H9 (cell line): Measurements from ENCODE around the gene ABCA7. TPM values are rescaled to one million over a fixed set of nuclear protein-coding genes. Genes with fewer than 3 reads are reported as not detected.

Source experiments
- DNase-seq: peaks from one replicate; pipeline ENCODE4 v3.0.0-alpha.2; 2017
- H2AFZ ChIP-seq: one replicate; pipeline ENCODE4 v1.6.1; 2013; ENCODE audit warnings: mild to moderate bottlenecking, low read length, control low read depth, moderate library complexity
- H2AK5ac ChIP-seq: 2 replicates; pipeline ENCODE4 v1.6.1; 2013; ENCODE audit warnings: low read length, control low read depth, mixed read lengths; ENCODE audit not compliant: insufficient read length
- H2BK120ac ChIP-seq: one replicate; pipeline ENCODE4 v1.6.1; 2013; ENCODE audit warnings: low read depth, mild to moderate bottlenecking, low read length, control low read depth, inconsistent platforms; ENCODE audit not compliant: poor library complexity, severe bottlenecking
- H2BK12ac ChIP-seq: 2 replicates; pipeline ENCODE4 v1.6.1; 2013; ENCODE audit warnings: low read length, control low read depth, mixed read lengths, low read depth; ENCODE audit not compliant: insufficient read length
- H2BK15ac ChIP-seq: 2 replicates; pipeline ENCODE4 v1.6.1; 2013; ENCODE audit warnings: low read depth, low read length, control low read depth
- H2BK20ac ChIP-seq: one replicate; pipeline ENCODE4 v1.6.1; 2013; ENCODE audit warnings: low read depth, mild to moderate bottlenecking, low read length, control low read depth, inconsistent platforms; ENCODE audit not compliant: poor library complexity, severe bottlenecking
- H2BK5ac ChIP-seq: 2 replicates; pipeline ENCODE4 v1.6.1; 2013; ENCODE audit warnings: low read length, control low read depth, mixed read lengths; ENCODE audit not compliant: insufficient read length
- H3K14ac ChIP-seq: 2 replicates; pipeline ENCODE4 v1.6.1; 2013; ENCODE audit warnings: low read length, control low read depth; ENCODE audit not compliant: insufficient read depth
- H3K18ac ChIP-seq: 2 replicates; pipeline ENCODE4 v1.6.1; 2013; ENCODE audit warnings: low read depth, mild to moderate bottlenecking, mixed read lengths, low read length, control low read depth; ENCODE audit not compliant: insufficient read length
- H3K23ac ChIP-seq: 2 replicates; pipeline ENCODE4 v1.6.1; 2013; ENCODE audit warnings: low read length, control low read depth, mixed read lengths, low read depth; ENCODE audit not compliant: insufficient read length
- H3K23me2 ChIP-seq: 2 replicates; pipeline ENCODE4 v1.6.1; 2013; ENCODE audit warnings: low read depth, mild to moderate bottlenecking, mixed read lengths, low read length, control low read depth; ENCODE audit not compliant: insufficient read length, poor library complexity, severe bottlenecking
- H3K27ac ChIP-seq: 2 replicates; pipeline ENCODE4 v1.5.1; 2013; ENCODE audit warnings: low read length, control low read depth, mixed read lengths, low read depth; ENCODE audit not compliant: insufficient read length
- H3K27me3 ChIP-seq: 2 replicates; pipeline ENCODE4 v1.6.1; 2013; ENCODE audit warnings: low read length, control low read depth, inconsistent platforms; ENCODE audit not compliant: insufficient read depth
- H3K4ac ChIP-seq: 2 replicates; pipeline ENCODE4 v1.6.1; 2013; ENCODE audit warnings: low read depth, mild to moderate bottlenecking, control low read depth, inconsistent platforms, low read length, moderate library complexity
- H3K4me1 ChIP-seq: 2 replicates; pipeline ENCODE4 v1.6.1; 2013; ENCODE audit warnings: low read length, control low read depth, inconsistent platforms; ENCODE audit not compliant: insufficient read depth
- H3K4me2 ChIP-seq: 2 replicates; pipeline ENCODE4 v1.6.1; 2013; ENCODE audit warnings: low read length, control low read depth, mixed read lengths; ENCODE audit not compliant: insufficient read length, insufficient read depth
- H3K56ac ChIP-seq: 2 replicates; pipeline ENCODE4 v1.6.1; 2013; ENCODE audit warnings: low read depth, mild to moderate bottlenecking, mixed read lengths, low read length, control low read depth; ENCODE audit not compliant: insufficient read length
- H3K79me1 ChIP-seq: 2 replicates; pipeline ENCODE4 v1.6.1; 2013; ENCODE audit warnings: low read depth, mild to moderate bottlenecking, moderate library complexity, low read length, control low read depth, inconsistent platforms; ENCODE audit not compliant: insufficient read depth, poor library complexity, severe bottlenecking
- H3K79me2 ChIP-seq: 2 replicates; pipeline ENCODE4 v1.6.1; 2013; ENCODE audit warnings: low read length, control low read depth, inconsistent platforms; ENCODE audit not compliant: insufficient read depth
- H3K9ac ChIP-seq: 2 replicates; pipeline ENCODE4 v1.6.1; 2013; ENCODE audit warnings: low read length, control low read depth, mixed read lengths; ENCODE audit not compliant: insufficient read length; ENCODE audit errors: extremely low read depth
- H3K9me3 ChIP-seq: one replicate; pipeline ENCODE4 v1.6.1; 2013; ENCODE audit warnings: low read depth, low read length, inconsistent platforms; ENCODE audit not compliant: control insufficient read depth
- H3T11ph ChIP-seq: one replicate; pipeline ENCODE4 v1.6.1; 2013; ENCODE audit warnings: mild to moderate bottlenecking, low read length, control low read depth, inconsistent platforms
- H4K20me1 ChIP-seq: one replicate; pipeline ENCODE4 v1.6.1; 2013; ENCODE audit not compliant: control insufficient read depth, insufficient read length, insufficient read depth
- H4K5ac ChIP-seq: 2 replicates; pipeline ENCODE4 v1.6.1; 2013; ENCODE audit warnings: low read depth, mild to moderate bottlenecking, mixed read lengths, low read length, control low read depth; ENCODE audit not compliant: insufficient read length
- H4K8ac ChIP-seq: replicated peaks from 2 replicates; pipeline ENCODE4 v1.6.1; 2013; ENCODE audit warnings: low read length, control low read depth, mixed read lengths, low read depth; ENCODE audit not compliant: insufficient read length
- H4K91ac ChIP-seq: 2 replicates; pipeline ENCODE4 v1.6.1; 2013; ENCODE audit warnings: low read depth, mild to moderate bottlenecking, moderate library complexity, mixed read lengths, low read length, control low read depth; ENCODE audit not compliant: insufficient read length
- H3K27ac Mint-ChIP-seq, 3 experiments: 2 replicates in 2 of 3; 3 replicates in 1 of 3; pipeline ENCODE4 v1.8.0; 2020 to 2021; ENCODE audit warnings: mixed read lengths in 3 of 3, mild to moderate bottlenecking in 1 of 3, moderate library complexity in 1 of 3
- H3K27me3 Mint-ChIP-seq: 2 replicates; pipeline ENCODE4 v1.8.0; 2021; ENCODE audit warnings: low read depth, mild to moderate bottlenecking, moderate library complexity, mixed read lengths
- H3K36me3 Mint-ChIP-seq, 3 experiments: 2 replicates in 2 of 3; 3 replicates in 1 of 3; pipeline ENCODE4 v1.8.0; 2020 to 2021; ENCODE audit warnings: low read depth in 3 of 3, mixed read lengths in 3 of 3; ENCODE audit not compliant: insufficient read depth in 1 of 3
- H3K4me1 Mint-ChIP-seq, 2 experiments: 2 replicates each; pipeline ENCODE4 v1.8.0; 2020; ENCODE audit warnings: mixed read lengths in 2 of 2
- H3K4me3 Mint-ChIP-seq, 2 experiments: 2 replicates in 1 of 2; 3 replicates in 1 of 2; pipeline ENCODE4 v1.8.0; 2020 to 2021; ENCODE audit warnings: mild to moderate bottlenecking in 2 of 2, mixed read lengths in 2 of 2, moderate library complexity in 1 of 2
- H3K9me3 Mint-ChIP-seq, 2 experiments: 2 replicates in 1 of 2; 3 replicates in 1 of 2; pipeline ENCODE4 v1.8.0; 2020; ENCODE audit warnings: mild to moderate bottlenecking in 2 of 2, mixed read lengths in 2 of 2, moderate library complexity in 1 of 2
- CTCF ChIP-seq: fragments of 200-600 bp; sonication (generic); conservative IDR thresholded peaks from 3 replicates; pipeline ENCODE4 v1.8.0; 2021; ENCODE audit warnings: antibody characterized with exemption, mild to moderate bottlenecking
- WGBS: extraction: QIAGEN DNeasy Blood & Tissue Kit; methylation state at CpG from one replicate; pipeline ENCODE4 v1.1.7; 2013; ENCODE audit warnings: missing lambda C conversion rate, low lambda C conversion rate, mixed read lengths; ENCODE audit not compliant: insufficient read length; ENCODE audit errors: extremely low coverage; 5-methylcytosine and 5-hydroxymethylcytosine counted together
- total RNA-seq: library from RNA; stranded (reverse); gene quantifications from 2 replicates; pipeline ENCODE4 v1.2.1, GENCODE V29; 2021

ABCA7 gene
- total RNA-seq, 1 experiment from 2014 or later: 34.6 TPM

- Mint-ChIP-seq H3K4me3 (peak overlapping the region in 1 of 2 experiments; percentile 83; a peak in 3 of 5 replicates), H3K9me3 (no peaks in the 10 kb centered on the region)
- WGBS: no CpG with 5 or more reads among the region's 11 CpGs
These were observed 32.6 kb downstream of the ABCA7 start for GRCh38 chr19:1072371-1073015.

More at GRCh38 chr19:1072371-1073015, 32.6 kb downstream of the ABCA7 start:
- no peak overlapping the region for H3K18ac ChIP-seq
- no peak overlapping the region for H2BK5ac ChIP-seq
- no peak overlapping the region for H3K23ac ChIP-seq
- H2AFZ ChIP-seq: no peak overlapping the region
- H4K8ac ChIP-seq: no peak overlapping the region
- no peak for TF ChIP-seq CTCF
- H3T11ph ChIP-seq: no peak overlapping the region
- H2BK12ac ChIP-seq: no peak overlapping the region
- no peak overlapping the region for H3K14ac ChIP-seq
- no peaks in the 10 kb centered on the region for H3K79me1 ChIP-seq
- no peak overlapping the region for H2BK20ac ChIP-seq
- DNase-seq: no peak
- no peak overlapping the region for H4K91ac ChIP-seq
- H2BK120ac ChIP-seq: no peak overlapping the region
- peaks cover 7% of the 10 kb centered on the region for H3K23me2 ChIP-seq
- no peaks in the 10 kb centered on the region for H3K79me2 ChIP-seq
- peaks cover 39% of the 10 kb centered on the region for H3K27me3 Mint-ChIP-seq
- H3K27ac ChIP-seq: no peak overlapping the region
- H3K4me2 ChIP-seq: no peak overlapping the region
- H3K9ac ChIP-seq: no peak overlapping the region
- no peaks in the 10 kb centered on the region for H3K9me3 ChIP-seq
- H3K4me1 Mint-ChIP-seq: peaks cover 4 to 9% of the 10 kb centered on the region in 2 experiments; a peak in 3 of 4 replicates
- no peak overlapping the region for H2BK15ac ChIP-seq
- no peak overlapping the region for H4K5ac ChIP-seq
- H3K4me1 ChIP-seq: no peaks in the 10 kb centered on the region
- peaks cover 9 to 29% (median 22%) of the 10 kb centered on the region in 3 experiments for H3K36me3 Mint-ChIP-seq
- no peaks in the 10 kb centered on the region; the same call in 1 of the 2 replicates for H3K27me3 ChIP-seq
- no peak overlapping the region for H3K56ac ChIP-seq
- H3K27ac Mint-ChIP-seq: no peak overlapping the region
- H3K4ac ChIP-seq: no peak overlapping the region
- no peak overlapping the region for H2AK5ac ChIP-seq
- no peaks in the 10 kb centered on the region for H4K20me1 ChIP-seq
